OCI-LY1 (cell line): ENCODE results near the gene MRPL39.

Experiments
- H2AFZ ChIP-seq: fragments of 200-600 bp; sonication (generic), shearing (Covaris generic); 2 replicates; pipeline ENCODE4 v1.6.0; 2014; ENCODE audit warnings: antibody characterized with exemption, mild to moderate bottlenecking, low read length
- H3F3A ChIP-seq: fragments of 200-600 bp; sonication (generic), shearing (Covaris generic); 2 replicates; pipeline ENCODE4 v1.6.0; 2014; ENCODE audit warnings: mild to moderate bottlenecking, antibody characterized with exemption, low read length, moderate library complexity; ENCODE audit not compliant: insufficient read depth
- H3K27ac ChIP-seq: fragments of 200-600 bp; sonication (generic); 2 replicates; pipeline ENCODE4 v1.5.1; 2014; ENCODE audit warnings: low read length, mixed run types, mild to moderate bottlenecking, low read depth; ENCODE audit not compliant: poor library complexity, severe bottlenecking
- H3K27me3 ChIP-seq: fragments of 200-600 bp; sonication (generic); 2 replicates; pipeline ENCODE4 v1.6.0; 2014; ENCODE audit warnings: antibody characterized with exemption, mild to moderate bottlenecking, low read length, moderate library complexity; ENCODE audit not compliant: insufficient read depth
- H3K36me3 ChIP-seq: fragments of 200-600 bp; sonication (generic); 2 replicates; pipeline ENCODE4 v1.6.1; 2014; ENCODE audit warnings: mild to moderate bottlenecking, antibody characterized with exemption, low read length, moderate library complexity, mixed read lengths; ENCODE audit not compliant: insufficient read depth
- H3K4me1 ChIP-seq: fragments of 200-600 bp; sonication (generic); 2 replicates; pipeline ENCODE4 v1.5.1; 2014; ENCODE audit warnings: mild to moderate bottlenecking, low read length, moderate library complexity; ENCODE audit not compliant: insufficient read depth, severe bottlenecking
- H3K4me2 ChIP-seq: fragments of 200-600 bp; sonication (generic), shearing (Covaris generic); 2 replicates; pipeline ENCODE4 v1.6.1; 2014; ENCODE audit warnings: low read length
- H3K4me3 ChIP-seq: fragments of 200-600 bp; sonication (generic); 2 replicates; pipeline ENCODE4 v1.5.1; 2014; ENCODE audit warnings: low read length, low read depth, mild to moderate bottlenecking, mixed read lengths; ENCODE audit not compliant: poor library complexity, severe bottlenecking
- H3K79me2 ChIP-seq: fragments of 200-600 bp; shearing (Covaris generic); 2 replicates; pipeline ENCODE4 v1.6.1; 2016; ENCODE audit warnings: mixed run types, low read length, mixed read lengths; ENCODE audit not compliant: insufficient read depth
- H3K9ac ChIP-seq: fragments of 200-600 bp; sonication (generic), shearing (Covaris generic); 2 replicates; pipeline ENCODE4 v1.6.1; 2014; ENCODE audit warnings: mild to moderate bottlenecking, low read length, mixed read lengths
- H3K9me2 ChIP-seq: fragments of 200-600 bp; sonication (generic), shearing (Covaris generic); 2 replicates; pipeline ENCODE4 v1.6.1; 2014; ENCODE audit warnings: low read depth, mild to moderate bottlenecking, low read length, mixed read lengths
- H3K9me3 ChIP-seq: fragments of 200-600 bp; shearing (Covaris generic); 2 replicates; pipeline ENCODE4 v1.6.1; 2014; ENCODE audit warnings: low read length, mixed read lengths
- H4K20me1 ChIP-seq: fragments of 200-600 bp; sonication (generic), shearing (Covaris generic); 2 replicates; pipeline ENCODE4 v1.6.0; 2016; ENCODE audit warnings: mild to moderate bottlenecking, low read length; ENCODE audit not compliant: insufficient read depth
- CTCF ChIP-seq: fragments of 200-600 bp; sonication (generic), shearing (Covaris generic); IDR thresholded peaks from 2 replicates; pipeline ENCODE4 v1.5.1; 2017; ENCODE audit warnings: mild to moderate bottlenecking, antibody characterized with exemption, low read length, moderate library complexity, mixed read lengths
- EZH2 ChIP-seq: fragments of 200-600 bp; sonication (generic), shearing (Covaris generic); IDR thresholded peaks from 2 replicates; pipeline ENCODE4 v1.8.0; 2017; ENCODE audit warnings: borderline replicate concordance, mixed run types, mild to moderate bottlenecking, antibody characterized with exemption, low read length, moderate library complexity, mixed read lengths

The MRPL39 gene

GRCh38 chr21:25589887-25590286 lies 17.4 kb downstream of the MRPL39 start:
- Histone ChIP-seq H3K27me3 (no peaks in the 10 kb centered on the region), H3K9ac (no peak overlapping the region), H2AFZ (no peak overlapping the region), H3K9me3 (no peaks in the 10 kb centered on the region), H3F3A (no peaks in the 10 kb centered on the region), H3K9me2 (no peaks in the 10 kb centered on the region), H3K4me3 (no peak overlapping the region), H3K4me2 (no peak overlapping the region), H4K20me1 (no peaks in the 10 kb centered on the region), H3K79me2 (no peaks in the 10 kb centered on the region), H3K27ac (no peak overlapping the region), H3K36me3 (peaks cover 74% of the 10 kb centered on the region), H3K4me1 (no peaks in the 10 kb centered on the region)
- TF ChIP-seq EZH2 (no peak), CTCF (no peak)

- H3K27me3 ChIP-seq, result no peaks in the 10 kb centered on the region
- H4K20me1 ChIP-seq, result no peaks in the 10 kb centered on the region
- peaks cover 47% of the 10 kb centered on the region for H3K36me3 ChIP-seq
- no peak overlapping the region for H2AFZ ChIP-seq
- H3K4me3 ChIP-seq, result no peak overlapping the region
- H3K9me3 ChIP-seq, result no peaks in the 10 kb centered on the region
- no peak overlapping the region for H3K4me2 ChIP-seq
- no peak overlapping the region for H3K9ac ChIP-seq
- TF ChIP-seq CTCF, result no peak
- TF ChIP-seq EZH2, result no peak
- no peak overlapping the region for H3K27ac ChIP-seq
- H3K9me2 ChIP-seq, result no peaks in the 10 kb centered on the region
- no peaks in the 10 kb centered on the region for H3F3A ChIP-seq
- H3K79me2 ChIP-seq, result no peaks in the 10 kb centered on the region
- H3K4me1 ChIP-seq, result no peaks in the 10 kb centered on the region
These were observed 20.5 kb downstream of the MRPL39 start for GRCh38 chr21:25586791-25587190.

- no peak for TF ChIP-seq CTCF
- TF ChIP-seq EZH2, result no peak
These were observed 21.0 kb downstream of the MRPL39 start for GRCh38 chr21:25586326-25586725.

More at GRCh38 chr21:25586326-25586725, 21.0 kb downstream of the MRPL39 start:
- H3K9me3 ChIP-seq, result no peaks in the 10 kb centered on the region
- H4K20me1 ChIP-seq, result no peaks in the 10 kb centered on the region
- H3K36me3 ChIP-seq, result peaks cover 43% of the 10 kb centered on the region
- no peaks in the 10 kb centered on the region for H3K4me1 ChIP-seq
- no peak overlapping the region for H3K27ac ChIP-seq
- no peaks in the 10 kb centered on the region for H3K79me2 ChIP-seq
- no peak overlapping the region for H3K4me3 ChIP-seq
- no peaks in the 10 kb centered on the region for H3K27me3 ChIP-seq
- H3F3A ChIP-seq, result no peaks in the 10 kb centered on the region
- no peaks in the 10 kb centered on the region for H3K9me2 ChIP-seq
- H2AFZ ChIP-seq, result no peak overlapping the region
- no peak overlapping the region for H3K9ac ChIP-seq
- no peak overlapping the region for H3K4me2 ChIP-seq
